ENCODE data around the gene ABCD4. TPM values are rescaled to one million over a fixed set of nuclear protein-coding genes. Genes with fewer than 3 reads are reported as not detected.

The ABCD4 gene
- total RNA-seq, 1 experiment from 2014 or later = 46.7 TPM

DNA sequence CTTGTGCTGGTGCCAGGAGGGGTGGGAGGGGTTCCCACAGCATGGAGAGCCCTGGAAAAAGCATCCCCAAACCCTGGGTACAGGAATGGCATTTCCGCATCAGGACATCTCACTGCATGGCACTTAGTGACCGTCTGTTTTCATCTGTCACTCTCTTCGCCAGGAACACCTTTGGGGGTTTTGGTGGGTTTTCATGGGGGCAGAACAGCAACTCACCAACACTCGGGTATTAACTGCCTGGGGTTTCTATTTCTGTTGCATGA is 60.0 kb downstream of the ABCD4 start:
- H3K27me3 ChIP-seq (replicated peaks; ENCODE audit: insufficient read depth, low read depth, low read length, poor library complexity) = peaks cover 68% of the 10 kb centered on the region

DNA sequence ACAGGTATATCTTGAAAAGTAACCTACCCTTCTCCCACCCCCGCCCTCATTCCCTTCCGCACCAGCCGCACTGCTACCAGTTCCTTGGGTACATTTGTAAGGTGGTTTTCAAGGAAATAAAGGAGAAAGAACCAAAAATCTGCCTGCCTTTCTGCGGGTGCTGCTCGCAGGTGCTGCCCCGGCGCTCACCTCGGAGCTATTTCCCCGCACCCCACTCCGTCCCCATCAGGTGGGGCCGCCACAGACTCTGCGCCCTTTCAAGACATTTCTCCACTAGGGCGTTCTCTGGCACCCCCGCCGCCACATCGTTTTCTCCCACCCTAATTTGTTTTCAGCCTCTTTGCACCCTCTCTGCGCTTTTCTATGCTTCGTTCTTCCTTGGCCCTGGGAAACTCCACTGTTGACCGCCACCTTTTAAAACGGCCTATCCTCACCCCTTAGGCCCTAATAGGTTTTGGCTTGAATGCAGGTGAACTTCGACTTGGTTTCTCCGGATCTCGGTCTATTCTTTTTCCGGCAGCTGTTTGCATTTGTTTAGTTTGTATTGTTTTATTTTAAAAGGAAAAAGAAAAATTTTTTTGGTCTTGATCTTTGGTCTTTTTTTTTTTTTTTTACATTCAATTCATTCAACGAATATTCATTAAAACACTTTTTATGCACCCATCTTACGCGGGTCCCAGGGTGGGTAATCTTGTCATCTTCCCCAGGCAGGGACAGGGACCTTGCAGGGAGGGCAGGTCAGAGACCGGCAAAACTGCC is 60.5 kb downstream of the ABCD4 start:
- Histone ChIP-seq H3K4me3 (ENCODE audit: low read depth, low read length, poor library complexity, severe bottlenecking) (no peak overlapping the region), H3K9me3 (ENCODE audit: low read depth, low read length, poor library complexity, severe bottlenecking) (no peaks in the 10 kb centered on the region), H3K36me3 (ENCODE audit: insufficient read depth, low read length, poor library complexity, severe bottlenecking) (no peaks in the 10 kb centered on the region), H3K27ac (ENCODE audit: low read depth, low read length, poor library complexity, severe bottlenecking) (no peak overlapping the region), H3K27me3 (replicated peaks; ENCODE audit: insufficient read depth, low read depth, low read length, poor library complexity) (peaks cover 74% of the 10 kb centered on the region), H3K4me1 (ENCODE audit: insufficient read depth, low read length, poor library complexity, severe bottlenecking) (no peaks in the 10 kb centered on the region)
- intact Hi-C loops (cut with micrococcal nuclease; ENCODE audit: unreplicated experiment) = no loop called here
- no TSS peak for BruUV-seq (replicated peaks)
- TF ChIP-seq EZH2 (IDR thresholded peaks at IDR 0.05; ENCODE audit: borderline replicate concordance, low read depth, low read length, poor library complexity, severe bottlenecking) = no peak
- no peak for TF ChIP-seq CTCF (conservative IDR thresholded peaks at IDR 0.05; ENCODE audit: low read depth, low read length)
- ChIA-PET POLR2A (ENCODE audit: low non-redundant PET) (no interaction called here), CTCF (interaction anchor here (0.7 kb wide), 1 partner anchor 13 kb away, joined by 4 read pairs; no protein-coding TSS in a partner anchor)
- DNase-seq (ENCODE audit: low spot score) = no peak

More for the DNA sequence above, 60.0 kb downstream of the ABCD4 start:
- no peaks in the 10 kb centered on the region for H3K4me1 ChIP-seq (ENCODE audit: insufficient read depth, low read length, poor library complexity, severe bottlenecking)
- POLR2A ChIA-PET (ENCODE audit: low non-redundant PET) = no interaction called here
- CTCF ChIA-PET = no interaction called here
- intact Hi-C loops (cut with micrococcal nuclease; ENCODE audit: unreplicated experiment) = no loop called here
- no peak overlapping the region for H3K4me3 ChIP-seq (ENCODE audit: low read depth, low read length, poor library complexity, severe bottlenecking)
- DNase-seq (ENCODE audit: low spot score) = no peak
- no peaks in the 10 kb centered on the region for H3K36me3 ChIP-seq (ENCODE audit: insufficient read depth, low read length, poor library complexity, severe bottlenecking)
- no peaks in the 10 kb centered on the region for H3K9me3 ChIP-seq (ENCODE audit: low read depth, low read length, poor library complexity, severe bottlenecking)
- no TSS peak for BruUV-seq (replicated peaks)
- H3K27ac ChIP-seq (ENCODE audit: low read depth, low read length, poor library complexity, severe bottlenecking) = no peak overlapping the region
- TF ChIP-seq EZH2 (IDR thresholded peaks at IDR 0.05; ENCODE audit: borderline replicate concordance, low read depth, low read length, poor library complexity, severe bottlenecking) = no peak
- TF ChIP-seq CTCF (conservative IDR thresholded peaks at IDR 0.05; ENCODE audit: low read depth, low read length) = no peak

DNA sequence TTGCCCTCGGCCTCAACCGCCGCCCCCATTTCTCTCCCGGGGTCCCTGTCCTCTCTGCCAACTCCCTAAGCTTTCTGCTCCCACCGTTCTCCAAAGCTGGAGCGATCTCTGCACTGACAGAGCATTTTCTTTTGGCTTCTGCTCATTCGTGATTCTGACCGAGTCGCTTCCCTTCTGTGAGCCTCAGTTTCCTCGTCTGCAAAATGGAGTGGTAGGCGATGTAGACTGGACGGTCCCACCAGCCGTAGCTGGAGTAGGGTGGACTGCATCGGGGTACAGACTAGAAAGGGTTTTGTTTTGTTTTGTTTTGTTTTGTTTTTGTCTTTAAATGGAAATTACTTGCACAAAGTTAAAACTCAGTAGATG is 61.1 kb downstream of the ABCD4 start:
- H3K4me3 ChIP-seq (ENCODE audit: low read depth, low read length, poor library complexity, severe bottlenecking) = no peak overlapping the region

More for the DNA sequence above, 61.1 kb downstream of the ABCD4 start:
- intact Hi-C loops (cut with micrococcal nuclease; ENCODE audit: unreplicated experiment) = no loop called here
- no peaks in the 10 kb centered on the region for H3K4me1 ChIP-seq (ENCODE audit: insufficient read depth, low read length, poor library complexity, severe bottlenecking)
- no peak overlapping the region for H3K27ac ChIP-seq (ENCODE audit: low read depth, low read length, poor library complexity, severe bottlenecking)
- H3K9me3 ChIP-seq (ENCODE audit: low read depth, low read length, poor library complexity, severe bottlenecking) = no peaks in the 10 kb centered on the region
- ChIA-PET CTCF (no interaction called here), POLR2A (ENCODE audit: low non-redundant PET) (no interaction called here)
- DNase-seq (ENCODE audit: low spot score) = no peak
- no peaks in the 10 kb centered on the region for H3K36me3 ChIP-seq (ENCODE audit: insufficient read depth, low read length, poor library complexity, severe bottlenecking)
- BruUV-seq (replicated peaks) = no TSS peak
- peaks cover 77% of the 10 kb centered on the region for H3K27me3 ChIP-seq (replicated peaks; ENCODE audit: insufficient read depth, low read depth, low read length, poor library complexity)
- TF ChIP-seq CTCF (conservative IDR thresholded peaks at IDR 0.05; ENCODE audit: low read depth, low read length) (no peak), EZH2 (IDR thresholded peaks at IDR 0.05; ENCODE audit: borderline replicate concordance, low read depth, low read length, poor library complexity, severe bottlenecking) (no peak)

All from A673 (cell line).